ENCODE data around the gene KLHDC7A. TPM values are rescaled to one million over a fixed set of nuclear protein-coding genes. Genes with fewer than 3 reads are reported as not detected.

The KLHDC7A gene
- total and polyA plus RNA-seq, 2 experiments from 2014 or later, result 2.2 to 2.3 TPM

- no peak overlapping the region for H2AFZ ChIP-seq
- no peaks in the 10 kb centered on the region for H3K9me2 ChIP-seq (replicated peaks; ENCODE audit: insufficient read depth)
- no peak for DNase-seq (ENCODE audit: low spot score)
- no peak overlapping the region for H3K4me2 ChIP-seq
- TF ChIP-seq CTCF (IDR thresholded peaks at IDR 0.05; ENCODE audit: poor library complexity), result no peak
- TF ChIP-seq EZH2phosphoT487 (IDR thresholded peaks at IDR 0.05; ENCODE audit: low read depth, severe bottlenecking, unreplicated experiment), result no peak
- TF ChIP-seq EZH2 (IDR thresholded peaks at IDR 0.05; ENCODE audit: borderline replicate concordance), result no peak
- H3K27ac ChIP-seq, result no peak overlapping the region
- no peak overlapping the region for H3K4me3 ChIP-seq
- no peaks in the 10 kb centered on the region for H3K36me3 ChIP-seq (replicated peaks; ENCODE audit: insufficient read depth, low read depth)
- H4K20me1 ChIP-seq (ENCODE audit: insufficient read depth, poor library complexity, severe bottlenecking), result no peaks in the 10 kb centered on the region
- H3K79me2 ChIP-seq, result no peaks in the 10 kb centered on the region
- H3K27me3 ChIP-seq, result peaks cover 16% of the 10 kb centered on the region
- 85% methylated on average over 6 of the region's 6 CpGs for WGBS (ENCODE audit: low lambda C conversion rate, missing lambda C conversion rate)
- H3K4me1 ChIP-seq (ENCODE audit: insufficient read depth), result no peaks in the 10 kb centered on the region
- H3K9me3 ChIP-seq (ENCODE audit: low read depth), result no peaks in the 10 kb centered on the region
These were observed 45.9 kb downstream of the KLHDC7A start for GRCh38 chr1:18526436-18527275.

GRCh38 chr1:18527514-18527913 is 46.8 kb downstream of the KLHDC7A start:
- WGBS (ENCODE audit: low lambda C conversion rate, missing lambda C conversion rate), result 82% methylated on average over 4 of the region's 4 CpGs

GRCh38 chr1:18527921-18528320 is 47.2 kb downstream of the KLHDC7A start:
- DNase-seq (ENCODE audit: low spot score), result no peak
- Histone ChIP-seq H3K27ac (no peak overlapping the region), H3K79me2 (no peaks in the 10 kb centered on the region), H3K9me3 (ENCODE audit: low read depth) (no peaks in the 10 kb centered on the region), H3K9me2 (replicated peaks; ENCODE audit: insufficient read depth) (no peaks in the 10 kb centered on the region), H3K4me3 (no peak overlapping the region), H4K20me1 (ENCODE audit: insufficient read depth, poor library complexity, severe bottlenecking) (no peaks in the 10 kb centered on the region), H3K36me3 (replicated peaks; ENCODE audit: insufficient read depth, low read depth) (no peaks in the 10 kb centered on the region), H3K4me2 (no peak overlapping the region), H2AFZ (no peak overlapping the region), H3K4me1 (ENCODE audit: insufficient read depth) (no peaks in the 10 kb centered on the region), H3K27me3 (peaks cover 29% of the 10 kb centered on the region)
- WGBS (ENCODE audit: low lambda C conversion rate, missing lambda C conversion rate), result 82% methylated on average over 5 of the region's 5 CpGs
- no peak for TF ChIP-seq EZH2 (IDR thresholded peaks at IDR 0.05; ENCODE audit: borderline replicate concordance)
- no peak for TF ChIP-seq EZH2phosphoT487 (IDR thresholded peaks at IDR 0.05; ENCODE audit: low read depth, severe bottlenecking, unreplicated experiment)
- no peak for TF ChIP-seq CTCF (IDR thresholded peaks at IDR 0.05; ENCODE audit: poor library complexity)

More at GRCh38 chr1:18527514-18527913, 46.8 kb downstream of the KLHDC7A start:
- Histone ChIP-seq H3K36me3 (replicated peaks; ENCODE audit: insufficient read depth, low read depth) (no peaks in the 10 kb centered on the region), H4K20me1 (ENCODE audit: insufficient read depth, poor library complexity, severe bottlenecking) (no peaks in the 10 kb centered on the region), H3K4me2 (no peak overlapping the region), H2AFZ (no peak overlapping the region), H3K4me3 (no peak overlapping the region), H3K27ac (no peak overlapping the region), H3K27me3 (peaks cover 25% of the 10 kb centered on the region), H3K9me2 (replicated peaks; ENCODE audit: insufficient read depth) (no peaks in the 10 kb centered on the region), H3K4me1 (ENCODE audit: insufficient read depth) (no peaks in the 10 kb centered on the region), H3K79me2 (no peaks in the 10 kb centered on the region), H3K9me3 (ENCODE audit: low read depth) (no peaks in the 10 kb centered on the region)
- TF ChIP-seq EZH2 (IDR thresholded peaks at IDR 0.05; ENCODE audit: borderline replicate concordance) (no peak), CTCF (IDR thresholded peaks at IDR 0.05; ENCODE audit: poor library complexity) (no peak), EZH2phosphoT487 (IDR thresholded peaks at IDR 0.05; ENCODE audit: low read depth, severe bottlenecking, unreplicated experiment) (no peak)
- no peak for DNase-seq (ENCODE audit: low spot score)

Data from hepatocyte (in vitro differentiated cells).